HepG2 (cell line): ENCODE results near the gene IRGQ. TPM values are rescaled to one million over a fixed set of nuclear protein-coding genes. Genes with fewer than 3 reads are reported as not detected.
A peak's percentile ranks its signal among the peaks of the same experiment; 100 is the strongest.

Experiments
- ELF4 ChIP-seq: sonication (generic); formaldehyde crosslinking; IDR thresholded peaks from 2 replicates; pipeline ENCODE4 v1.5.0; 2020; ENCODE audit warnings: missing genetic modification reagents, mild to moderate bottlenecking, moderate library complexity, borderline replicate concordance
- GTF2F1 ChIP-seq: fragments of 150-350 bp; IDR thresholded peaks from 2 replicates; pipeline ENCODE4 v1.6.1; 2014; ENCODE audit warnings: low read length
- HOXA3 ChIP-seq: sonication (generic); formaldehyde crosslinking; IDR thresholded peaks from 2 replicates; pipeline ENCODE4 v1.5.0; 2020; ENCODE audit warnings: missing genetic modification reagents
- ISL2 ChIP-seq: sonication (generic); formaldehyde crosslinking; IDR thresholded peaks from 2 replicates; pipeline ENCODE4 v1.5.0; 2020; ENCODE audit warnings: missing genetic modification reagents
- MTA1 ChIP-seq: sonication (generic); formaldehyde crosslinking; IDR thresholded peaks from 2 replicates; pipeline ENCODE4 v1.4.0; 2020; ENCODE audit warnings: missing genetic modification reagents, mild to moderate bottlenecking, borderline replicate concordance
- NFKBIZ ChIP-seq: IDR thresholded peaks from 2 replicates; pipeline ENCODE4 v1.6.1; 2018; ENCODE audit warnings: missing genetic modification reagents, missing compliant biosample characterization
- PPARG ChIP-seq: conservative IDR thresholded peaks from 2 replicates; pipeline ENCODE4 v1.6.1; 2016; ENCODE audit warnings: missing biosample characterization, missing genetic modification reagents
- TEAD2 ChIP-seq: sonication (generic); formaldehyde crosslinking; IDR thresholded peaks from 2 replicates; pipeline ENCODE4 v1.9.0; 2021; ENCODE audit warnings: missing genetic modification reagents
- ZBTB7B ChIP-seq: sonication (generic); formaldehyde crosslinking; IDR thresholded peaks from 2 replicates; pipeline ENCODE4 v1.4.0; 2020; ENCODE audit warnings: missing genetic modification reagents
- ZBTB8A ChIP-seq: sonication (generic); formaldehyde crosslinking; IDR thresholded peaks from 2 replicates; pipeline ENCODE4 v1.4.0; 2020; ENCODE audit warnings: mild to moderate bottlenecking, low read depth, missing genetic modification reagents, borderline replicate concordance
- ZFP36L1 ChIP-seq: sonication (generic); formaldehyde crosslinking; IDR thresholded peaks from 2 replicates; pipeline ENCODE4 v1.8.0; 2022; ENCODE audit warnings: mild to moderate bottlenecking, missing genetic modification reagents, moderate library complexity
- ZFP90 ChIP-seq: sonication (generic); formaldehyde crosslinking; IDR thresholded peaks from 2 replicates; pipeline ENCODE4 v1.8.0; 2022; ENCODE audit warnings: missing genetic modification reagents, mild to moderate bottlenecking, inconsistent platforms, borderline replicate concordance
- ZNF224 ChIP-seq: sonication (generic); formaldehyde crosslinking; IDR thresholded peaks from 2 replicates; pipeline ENCODE4 v1.5.0; 2020; ENCODE audit warnings: mild to moderate bottlenecking, missing genetic modification reagents
- polyA plus RNA-seq, 8 experiments: library from polyadenylated mRNA; depleted of rRNA in 3 of 8; stranded (reverse) in 7 of 8; unstranded in 1 of 8; fragments of >200 nt; fragmentation: Illumina TruSeq in 4 of 8; extraction: Trizol in 4 of 8; gene quantifications; 2 replicates each; pipeline versions ENCODE4 v1.2.1 to v1.2.3, GENCODE V29; 2011 to 2016; ENCODE audit warnings: low read depth in 4 of 8, missing spikeins in 1 of 8, mixed read lengths in 1 of 8; ENCODE audit not compliant: insufficient read depth in 1 of 8
- total RNA-seq, 5 experiments: library from RNA; depleted of rRNA; stranded (reverse); fragments of >200 nt; fragmentation: Illumina TruSeq; extraction: Trizol; gene quantifications; 2 replicates each; pipeline ENCODE4 v1.2.3, GENCODE V29; 2016; ENCODE audit warnings: low read depth in 1 of 5
- TF ChIP-seq, protein P1 (sequence below): sonication (generic); formaldehyde crosslinking; IDR thresholded peaks from 2 replicates; pipeline ENCODE4 v1.5.1; 2020; ENCODE audit warnings: missing genetic modification reagents, mild to moderate bottlenecking, borderline replicate concordance
- TF ChIP-seq, protein P2 (sequence below), 2 experiments: sonication (generic) in 1 of 2; formaldehyde crosslinking in 1 of 2; IDR thresholded peaks; 2 replicates each; pipeline versions ENCODE4 v1.5.1 to v1.6.1; 2011 to 2020; ENCODE audit warnings: borderline replicate concordance in 1 of 2, low read depth in 1 of 2, low read length in 1 of 2, mild to moderate bottlenecking in 1 of 2, missing genetic modification reagents in 1 of 2, moderate library complexity in 1 of 2
- TF ChIP-seq, protein P3 (sequence below): IDR thresholded peaks from 2 replicates; pipeline ENCODE4 v1.6.1; 2016
- TF ChIP-seq, protein P4 (sequence below), 2 experiments: fragments of 450-650 bp in 1 of 2; sonication (generic) in 1 of 2; formaldehyde crosslinking; IDR thresholded peaks; 2 replicates each; pipeline versions ENCODE4 v1.5.0 to v1.8.0; 2020 to 2022; ENCODE audit warnings: mild to moderate bottlenecking in 1 of 2, missing genetic modification reagents in 1 of 2
- TF ChIP-seq, protein P5 (sequence below): IDR thresholded peaks from 2 replicates; pipeline ENCODE4 v1.4.0; 2020; ENCODE audit warnings: mild to moderate bottlenecking, missing genetic modification reagents
- TF ChIP-seq, protein P6 (sequence below): sonication (generic); formaldehyde crosslinking; IDR thresholded peaks from 2 replicates; pipeline ENCODE4 v1.5.0; 2020; ENCODE audit warnings: missing genetic modification reagents

Gene IRGQ
- total and polyA plus RNA-seq, 2 of the 13 experiments (the other 11 are each of a cell fraction or from before 2014, with no cell fraction given): 11.6 to 12.4 TPM

DNA sequence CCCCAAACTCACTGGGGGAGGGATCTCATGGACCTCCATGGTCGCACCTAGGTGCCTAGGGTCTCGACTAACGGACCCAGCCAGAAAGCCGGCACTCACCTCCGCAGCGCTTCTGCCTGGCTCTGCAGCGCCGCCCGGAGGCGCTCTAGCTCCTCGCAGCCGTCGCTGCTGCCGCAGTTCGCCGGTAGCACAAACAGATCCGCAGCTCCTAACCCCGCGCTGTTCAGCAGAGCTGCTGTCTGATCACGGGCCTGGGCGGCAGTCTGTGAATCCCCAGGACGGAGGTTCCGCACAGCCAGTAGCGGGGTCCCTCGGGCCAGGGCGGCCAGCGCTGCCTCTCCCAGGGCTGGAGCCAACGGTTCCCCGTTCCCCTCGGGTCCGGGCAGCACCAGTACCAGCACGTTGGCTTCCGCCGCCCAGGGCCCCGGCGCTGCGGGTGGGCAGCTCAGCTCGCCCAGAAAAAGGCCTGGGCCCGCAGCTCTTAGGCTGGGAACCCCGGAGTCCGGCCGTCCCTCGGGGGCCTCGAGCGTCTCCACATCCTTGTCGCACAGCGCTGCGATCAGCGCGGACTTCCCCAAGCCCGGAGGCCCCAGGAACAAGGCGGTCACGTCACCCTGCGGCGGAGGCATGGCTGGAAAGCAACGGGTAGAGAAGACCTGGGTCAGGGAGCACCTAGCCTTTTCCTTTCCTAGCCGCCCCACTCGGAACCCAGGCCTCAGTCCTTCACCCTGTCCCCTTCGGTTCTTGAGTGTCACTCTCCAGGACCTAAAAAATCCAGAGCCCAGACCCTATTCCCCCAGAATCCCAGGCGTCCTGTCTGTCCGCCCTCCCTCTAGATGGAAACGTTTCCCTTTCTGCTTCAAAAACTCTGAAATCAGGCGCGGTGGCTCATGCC is 977 bp downstream of the IRGQ start (continued):
- TF ChIP-seq, protein P1, sequence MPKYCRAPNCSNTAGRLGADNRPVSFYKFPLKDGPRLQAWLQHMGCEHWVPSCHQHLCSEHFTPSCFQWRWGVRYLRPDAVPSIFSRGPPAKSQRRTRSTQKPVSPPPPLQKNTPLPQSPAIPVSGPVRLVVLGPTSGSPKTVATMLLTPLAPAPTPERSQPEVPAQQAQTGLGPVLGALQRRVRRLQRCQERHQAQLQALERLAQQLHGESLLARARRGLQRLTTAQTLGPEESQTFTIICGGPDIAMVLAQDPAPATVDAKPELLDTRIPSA (CRISPR knock-in tag): no peak
- TF ChIP-seq, protein P2, sequence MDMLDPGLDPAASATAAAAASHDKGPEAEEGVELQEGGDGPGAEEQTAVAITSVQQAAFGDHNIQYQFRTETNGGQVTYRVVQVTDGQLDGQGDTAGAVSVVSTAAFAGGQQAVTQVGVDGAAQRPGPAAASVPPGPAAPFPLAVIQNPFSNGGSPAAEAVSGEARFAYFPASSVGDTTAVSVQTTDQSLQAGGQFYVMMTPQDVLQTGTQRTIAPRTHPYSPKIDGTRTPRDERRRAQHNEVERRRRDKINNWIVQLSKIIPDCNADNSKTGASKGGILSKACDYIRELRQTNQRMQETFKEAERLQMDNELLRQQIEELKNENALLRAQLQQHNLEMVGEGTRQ (IDR thresholded peaks at IDR 0.05; ENCODE audit: low read depth, low read length): no peak
- TF ChIP-seq, protein P2 (CRISPR knock-in tag; IDR thresholded peaks at IDR 0.05; ENCODE audit: borderline replicate concordance): no peak
- TF ChIP-seq TEAD2 (CRISPR knock-in tag) (no peak), ELF4 (CRISPR knock-in tag) (no peak), MTA1 (no peak), ZBTB8A (CRISPR knock-in tag) (no peak), HOXA3 (CRISPR knock-in tag) (0 out of 2 replicates have a peak, but pooled peaks have one; percentile 15), ZBTB7B (no peak), ZNF224 (CRISPR knock-in tag) (no peak), PPARG (no peak), ZFP36L1 (CRISPR knock-in tag) (no peak), ZFP90 (CRISPR knock-in tag) (no peak), GTF2F1 (no peak), NFKBIZ (no peak), ISL2 (CRISPR knock-in tag) (peak; percentile 14; the same call in 1 of the 2 replicates)
- TF ChIP-seq, protein P3, sequence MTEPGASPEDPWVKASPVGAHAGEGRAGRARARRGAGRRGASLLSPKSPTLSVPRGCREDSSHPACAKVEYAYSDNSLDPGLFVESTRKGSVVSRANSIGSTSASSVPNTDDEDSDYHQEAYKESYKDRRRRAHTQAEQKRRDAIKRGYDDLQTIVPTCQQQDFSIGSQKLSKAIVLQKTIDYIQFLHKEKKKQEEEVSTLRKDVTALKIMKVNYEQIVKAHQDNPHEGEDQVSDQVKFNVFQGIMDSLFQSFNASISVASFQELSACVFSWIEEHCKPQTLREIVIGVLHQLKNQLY: no peak
- TF ChIP-seq, protein P4, sequence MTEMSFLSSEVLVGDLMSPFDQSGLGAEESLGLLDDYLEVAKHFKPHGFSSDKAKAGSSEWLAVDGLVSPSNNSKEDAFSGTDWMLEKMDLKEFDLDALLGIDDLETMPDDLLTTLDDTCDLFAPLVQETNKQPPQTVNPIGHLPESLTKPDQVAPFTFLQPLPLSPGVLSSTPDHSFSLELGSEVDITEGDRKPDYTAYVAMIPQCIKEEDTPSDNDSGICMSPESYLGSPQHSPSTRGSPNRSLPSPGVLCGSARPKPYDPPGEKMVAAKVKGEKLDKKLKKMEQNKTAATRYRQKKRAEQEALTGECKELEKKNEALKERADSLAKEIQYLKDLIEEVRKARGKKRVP (CRISPR knock-in tag; IDR thresholded peaks at IDR 0.05): no peak
- TF ChIP-seq, protein P5, sequence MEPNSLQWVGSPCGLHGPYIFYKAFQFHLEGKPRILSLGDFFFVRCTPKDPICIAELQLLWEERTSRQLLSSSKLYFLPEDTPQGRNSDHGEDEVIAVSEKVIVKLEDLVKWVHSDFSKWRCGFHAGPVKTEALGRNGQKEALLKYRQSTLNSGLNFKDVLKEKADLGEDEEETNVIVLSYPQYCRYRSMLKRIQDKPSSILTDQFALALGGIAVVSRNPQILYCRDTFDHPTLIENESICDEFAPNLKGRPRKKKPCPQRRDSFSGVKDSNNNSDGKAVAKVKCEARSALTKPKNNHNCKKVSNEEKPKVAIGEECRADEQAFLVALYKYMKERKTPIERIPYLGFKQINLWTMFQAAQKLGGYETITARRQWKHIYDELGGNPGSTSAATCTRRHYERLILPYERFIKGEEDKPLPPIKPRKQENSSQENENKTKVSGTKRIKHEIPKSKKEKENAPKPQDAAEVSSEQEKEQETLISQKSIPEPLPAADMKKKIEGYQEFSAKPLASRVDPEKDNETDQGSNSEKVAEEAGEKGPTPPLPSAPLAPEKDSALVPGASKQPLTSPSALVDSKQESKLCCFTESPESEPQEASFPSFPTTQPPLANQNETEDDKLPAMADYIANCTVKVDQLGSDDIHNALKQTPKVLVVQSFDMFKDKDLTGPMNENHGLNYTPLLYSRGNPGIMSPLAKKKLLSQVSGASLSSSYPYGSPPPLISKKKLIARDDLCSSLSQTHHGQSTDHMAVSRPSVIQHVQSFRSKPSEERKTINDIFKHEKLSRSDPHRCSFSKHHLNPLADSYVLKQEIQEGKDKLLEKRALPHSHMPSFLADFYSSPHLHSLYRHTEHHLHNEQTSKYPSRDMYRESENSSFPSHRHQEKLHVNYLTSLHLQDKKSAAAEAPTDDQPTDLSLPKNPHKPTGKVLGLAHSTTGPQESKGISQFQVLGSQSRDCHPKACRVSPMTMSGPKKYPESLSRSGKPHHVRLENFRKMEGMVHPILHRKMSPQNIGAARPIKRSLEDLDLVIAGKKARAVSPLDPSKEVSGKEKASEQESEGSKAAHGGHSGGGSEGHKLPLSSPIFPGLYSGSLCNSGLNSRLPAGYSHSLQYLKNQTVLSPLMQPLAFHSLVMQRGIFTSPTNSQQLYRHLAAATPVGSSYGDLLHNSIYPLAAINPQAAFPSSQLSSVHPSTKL: no peak
- TF ChIP-seq, protein P6, sequence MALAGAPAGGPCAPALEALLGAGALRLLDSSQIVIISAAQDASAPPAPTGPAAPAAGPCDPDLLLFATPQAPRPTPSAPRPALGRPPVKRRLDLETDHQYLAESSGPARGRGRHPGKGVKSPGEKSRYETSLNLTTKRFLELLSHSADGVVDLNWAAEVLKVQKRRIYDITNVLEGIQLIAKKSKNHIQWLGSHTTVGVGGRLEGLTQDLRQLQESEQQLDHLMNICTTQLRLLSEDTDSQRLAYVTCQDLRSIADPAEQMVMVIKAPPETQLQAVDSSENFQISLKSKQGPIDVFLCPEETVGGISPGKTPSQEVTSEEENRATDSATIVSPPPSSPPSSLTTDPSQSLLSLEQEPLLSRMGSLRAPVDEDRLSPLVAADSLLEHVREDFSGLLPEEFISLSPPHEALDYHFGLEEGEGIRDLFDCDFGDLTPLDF (CRISPR knock-in tag): no peak; the same call in 1 of the 2 replicates
